COLO668 (cell line): ENCODE results near the gene DISP3.

Source experiments
- DNase-seq: peaks from one replicate; lab custom pipeline; 2025; ENCODE audit not compliant: unreplicated experiment; lab: John Stamatoyannopoulos, UW

Gene DISP3

GRCh38 chr1:11514366-11514765 lies 35.4 kb downstream of the DISP3 start:
- DNase-seq = no peak

- DNase-seq = no peak
Observed at GRCh38 chr1:11515368-11516300, 36.7 kb downstream of the DISP3 start.

GRCh38 chr1:11516961-11517635 lies 38.1 kb downstream of the DISP3 start:
- no peak for DNase-seq

- no peak for DNase-seq
Observed at GRCh38 chr1:11518016-11518701, 39.2 kb downstream of the DISP3 start.

GRCh38 chr1:11518791-11519628 lies 40.1 kb downstream of the DISP3 start:
- no peak for DNase-seq

GRCh38 chr1:11519629-11520031 lies 40.7 kb downstream of the DISP3 start:
- no peak for DNase-seq

- no peak for DNase-seq
Observed at GRCh38 chr1:11520531-11521233, 41.7 kb downstream of the DISP3 start.

- no peak for DNase-seq
Observed at GRCh38 chr1:11521582-11522399, 42.8 kb downstream of the DISP3 start.

GRCh38 chr1:11522400-11523235 lies 43.7 kb downstream of the DISP3 start:
- DNase-seq = no peak

GRCh38 chr1:11523261-11523660 lies 44.3 kb downstream of the DISP3 start:
- DNase-seq = no peak

- no peak for DNase-seq
Observed at GRCh38 chr1:11523746-11524464, 45.0 kb downstream of the DISP3 start.

GRCh38 chr1:11524465-11525150 lies 45.7 kb downstream of the DISP3 start:
- DNase-seq = no peak

- no peak for DNase-seq
Observed at GRCh38 chr1:11525151-11525505, 46.2 kb downstream of the DISP3 start.

GRCh38 chr1:11525516-11525915 lies 46.6 kb downstream of the DISP3 start:
- DNase-seq = no peak

- DNase-seq = no peak
Observed at GRCh38 chr1:11526071-11526895, 47.3 kb downstream of the DISP3 start.
